GM18909 (cell line): ENCODE results near the gene SCML1.
"Not testable (repeated sequence)": the region's sequence is repeated elsewhere in the genome, so short reads cannot be mapped to it uniquely, and the experiment has no call there.

ENCODE experiments used
- ATAC-seq: cut with Tn5 transposase; IDR thresholded peaks from one replicate; pipeline ENCODE4 v1.9.1; 2021; ENCODE audit warnings: mild to moderate bottlenecking; ENCODE audit not compliant: unreplicated experiment, poor library complexity

SCML1 gene

GRCh38 chrX:17786554-17787347 is 49.5 kb downstream of the SCML1 start:
- ATAC-seq, result not testable (repeated sequence)

- no peak for ATAC-seq
These were observed 50.3 kb downstream of the SCML1 start for GRCh38 chrX:17787557-17787956.

GRCh38 chrX:17788439-17788838 is 51.1 kb downstream of the SCML1 start:
- ATAC-seq, result no peak

GRCh38 chrX:17788956-17789562 is 51.8 kb downstream of the SCML1 start:
- ATAC-seq, result no peak

- ATAC-seq, result no peak
These were observed 55.5 kb downstream of the SCML1 start for GRCh38 chrX:17792826-17793225.

- no peak for ATAC-seq
These were observed 61.6 kb downstream of the SCML1 start for GRCh38 chrX:17798921-17799320.

GRCh38 chrX:17801431-17801830 is 64.1 kb downstream of the SCML1 start:
- ATAC-seq, result no peak

GRCh38 chrX:17802756-17803155 is 65.5 kb downstream of the SCML1 start:
- ATAC-seq, result no peak

GRCh38 chrX:17803449-17803848 is 66.2 kb downstream of the SCML1 start:
- no peak for ATAC-seq
